GM23248 (cell line): Measurements from ENCODE around the gene AHRR. TPM values are rescaled to one million over a fixed set of nuclear protein-coding genes. Genes with fewer than 3 reads are reported as not detected.

ENCODE experiments used
- DNase-seq: peaks from one replicate; pipeline ENCODE4 v3.0.0-alpha.2; 2015
- H2AFZ ChIP-seq: fragments of 200-600 bp; sonication (generic); 2 replicates; pipeline ENCODE4 v1.6.1; 2016; ENCODE audit warnings: antibody characterized with exemption
- H3F3A ChIP-seq: fragments of 200-600 bp; sonication (generic); 2 replicates; pipeline ENCODE4 v1.6.1; 2016; ENCODE audit warnings: mild to moderate bottlenecking, antibody characterized with exemption, mixed run types; ENCODE audit not compliant: insufficient read depth
- H3K27ac ChIP-seq: fragments of 200-600 bp; sonication (generic); 2 replicates; pipeline ENCODE4 v1.5.1; 2016; ENCODE audit warnings: mild to moderate bottlenecking
- H3K27me3 ChIP-seq: fragments of 200-600 bp; sonication (generic); replicated peaks from 2 replicates; pipeline ENCODE4 v1.6.1; 2016; ENCODE audit warnings: mild to moderate bottlenecking; ENCODE audit not compliant: insufficient read depth
- H3K36me3 ChIP-seq: fragments of 200-600 bp; sonication (generic); 2 replicates; pipeline ENCODE4 v1.6.1; 2016; ENCODE audit warnings: low read depth, mild to moderate bottlenecking
- H3K4me1 ChIP-seq: fragments of 200-600 bp; sonication (generic); 2 replicates; pipeline ENCODE4 v1.6.1; 2016; ENCODE audit warnings: mild to moderate bottlenecking; ENCODE audit not compliant: insufficient read depth
- H3K4me2 ChIP-seq: fragments of 200-600 bp; sonication (generic); one replicate; pipeline ENCODE4 v1.6.1; 2016; ENCODE audit warnings: mild to moderate bottlenecking; ENCODE audit not compliant: unreplicated experiment
- H3K4me3 ChIP-seq: fragments of 200-600 bp; sonication (generic); 2 replicates; pipeline ENCODE4 v1.5.1; 2016; ENCODE audit warnings: mild to moderate bottlenecking
- H3K79me2 ChIP-seq: fragments of 200-600 bp; sonication (generic); 2 replicates; pipeline ENCODE4 v1.6.1; 2016; ENCODE audit warnings: mild to moderate bottlenecking; ENCODE audit not compliant: insufficient read depth
- H3K9ac ChIP-seq: fragments of 200-600 bp; sonication (generic); 2 replicates; pipeline ENCODE4 v1.6.1; 2016; ENCODE audit warnings: mild to moderate bottlenecking
- H3K9me2 ChIP-seq: fragments of 200-600 bp; sonication (generic); 2 replicates; pipeline ENCODE4 v1.6.1; 2016; ENCODE audit warnings: mixed run types, mild to moderate bottlenecking, moderate library complexity; ENCODE audit not compliant: insufficient read depth
- H3K9me3 ChIP-seq: fragments of 200-600 bp; sonication (generic); one replicate; pipeline ENCODE4 v1.6.1; 2017; ENCODE audit warnings: low read depth
- H4K20me1 ChIP-seq: fragments of 200-600 bp; sonication (generic); 2 replicates; pipeline ENCODE4 v1.6.0; 2016; ENCODE audit not compliant: insufficient read depth
- EZH2 ChIP-seq: fragments of 200-600 bp; sonication (generic); IDR thresholded peaks from 2 replicates; pipeline ENCODE4 v1.6.1; 2018; ENCODE audit warnings: antibody characterized with exemption, mild to moderate bottlenecking; ENCODE audit not compliant: insufficient read depth, poor library complexity, severe bottlenecking
- EZH2phosphoT487 ChIP-seq: fragments of 200-600 bp; sonication (generic); IDR thresholded peaks from 2 replicates; pipeline ENCODE4 v1.6.1; 2018; ENCODE audit warnings: antibody characterized with exemption, moderate library complexity, mild to moderate bottlenecking, low read depth; ENCODE audit not compliant: insufficient read depth
- WGBS, 2 experiments: methylation state at CpG; one replicate each; pipeline ENCODE4 v1.1.6; 2015 to 2017; ENCODE audit warnings: low lambda C conversion rate in 2 of 2, low coverage in 1 of 2; ENCODE audit errors: missing lambda C conversion rate in 2 of 2; 5-methylcytosine and 5-hydroxymethylcytosine counted together
- in situ Hi-C: fragments of 300-500 bp; cut with MboI; formaldehyde crosslinking; loops from 2 replicates; pipeline ENCODE4 v1.15.0; 2020
- polyA plus RNA-seq: library from polyadenylated mRNA; unstranded; fragments of >200 nt; fragmentation: Nextera tagmentation; extraction: Ambion mirVana; gene quantifications from 2 replicates; pipeline ENCODE4 v1.2.1, GENCODE V29; 2016
- total RNA-seq: library from RNA; depleted of rRNA; stranded (reverse); fragments of >200 nt; shearing (Covaris generic); gene quantifications from 2 replicates; pipeline ENCODE4 v1.2.3, GENCODE V29; 2014

The AHRR gene
- total and polyA plus RNA-seq, 2 experiments from 2014 or later, result 13.2 to 33.7 TPM

GRCh38 chr5:359301-359897 is 37.9 kb downstream of the AHRR start:
- Histone ChIP-seq H2AFZ (no peak overlapping the region), H3K9me2 (no peaks in the 10 kb centered on the region), H3K79me2 (peaks cover 21% of the 10 kb centered on the region), H3K27ac (no peak overlapping the region), H3K4me1 (no peaks in the 10 kb centered on the region), H4K20me1 (no peaks in the 10 kb centered on the region), H3K4me3 (no peak overlapping the region), H3K36me3 (peaks cover 7% of the 10 kb centered on the region), H3F3A (no peaks in the 10 kb centered on the region), H3K27me3 (no peaks in the 10 kb centered on the region), H3K9ac (no peak overlapping the region), H3K9me3 (no peaks in the 10 kb centered on the region), H3K4me2 (no peak overlapping the region)
- 89 to 96% methylated on average over 14 to 18 of the region's 23 CpGs for WGBS, 2 experiments
- no peak for TF ChIP-seq EZH2phosphoT487
- TF ChIP-seq EZH2, result no peak
- DNase-seq, result no peak
- in situ Hi-C loops, result no loop called here

- 86 to 89% methylated on average over 14 of the region's 14 CpGs for WGBS, 2 experiments
- TF ChIP-seq EZH2phosphoT487, result no peak
- no peak for TF ChIP-seq EZH2
- Histone ChIP-seq H3K27ac (no peak overlapping the region), H3K4me3 (no peak overlapping the region), H3K9ac (no peak overlapping the region), H3K79me2 (peaks cover 25% of the 10 kb centered on the region), H3K9me2 (no peaks in the 10 kb centered on the region), H4K20me1 (no peaks in the 10 kb centered on the region), H3K4me2 (no peak overlapping the region), H2AFZ (no peak overlapping the region), H3K9me3 (no peaks in the 10 kb centered on the region), H3K36me3 (peaks cover 17% of the 10 kb centered on the region), H3K4me1 (no peaks in the 10 kb centered on the region), H3F3A (no peaks in the 10 kb centered on the region), H3K27me3 (no peaks in the 10 kb centered on the region)
- in situ Hi-C loops, result no loop called here
- no peak for DNase-seq
Observed at GRCh38 chr5:360257-361027, 38.9 kb downstream of the AHRR start.

DNA sequence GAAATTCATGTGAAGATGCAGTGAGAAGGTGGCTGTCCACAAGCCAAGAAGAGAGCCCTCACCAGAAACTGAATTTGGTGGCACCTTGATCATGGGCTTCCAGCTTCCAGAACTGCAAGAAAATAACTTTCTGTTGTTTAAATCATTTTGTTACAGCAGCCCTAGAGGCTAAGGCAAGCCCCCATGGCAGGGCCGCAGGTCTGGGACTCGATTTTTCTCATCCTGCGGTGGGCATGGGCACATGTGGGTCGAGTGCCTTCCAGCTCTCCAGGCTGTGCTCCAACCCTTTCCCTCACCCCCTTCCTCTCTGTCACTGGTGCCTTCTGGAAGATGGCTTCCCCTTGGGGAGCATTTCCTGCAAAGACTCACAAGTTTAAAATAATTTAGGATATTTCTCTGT is 40.7 kb downstream of the AHRR start:
- Histone ChIP-seq H3K9ac (no peak overlapping the region), H3K27ac (no peak overlapping the region), H2AFZ (no peak overlapping the region), H3K4me1 (no peaks in the 10 kb centered on the region), H3K4me3 (no peak overlapping the region), H3K79me2 (peaks cover 26% of the 10 kb centered on the region), H3K9me2 (no peaks in the 10 kb centered on the region), H4K20me1 (no peaks in the 10 kb centered on the region), H3K9me3 (no peaks in the 10 kb centered on the region), H3F3A (no peaks in the 10 kb centered on the region), H3K4me2 (no peak overlapping the region), H3K27me3 (no peaks in the 10 kb centered on the region), H3K36me3 (peaks cover 24% of the 10 kb centered on the region)
- WGBS, 2 experiments, result 93 to 97% methylated on average over 4 of the region's 4 CpGs
- TF ChIP-seq EZH2, result no peak
- TF ChIP-seq EZH2phosphoT487, result no peak
- in situ Hi-C loops, result no loop called here
- DNase-seq, result no peak

- Histone ChIP-seq H3K27ac (no peak overlapping the region), H3K9ac (no peak overlapping the region), H3K9me2 (no peaks in the 10 kb centered on the region), H3K4me1 (no peaks in the 10 kb centered on the region), H3K4me3 (no peak overlapping the region), H3K27me3 (no peaks in the 10 kb centered on the region), H3K4me2 (no peak overlapping the region), H3K36me3 (peaks cover 24% of the 10 kb centered on the region), H3K9me3 (no peaks in the 10 kb centered on the region), H4K20me1 (no peaks in the 10 kb centered on the region), H2AFZ (no peak overlapping the region), H3K79me2 (peaks cover 26% of the 10 kb centered on the region), H3F3A (no peaks in the 10 kb centered on the region)
- in situ Hi-C loops, result no loop called here
- DNase-seq, result no peak
- TF ChIP-seq EZH2phosphoT487 (no peak), EZH2 (no peak)
- 90 to 100% methylated on average over 3 of the region's 3 CpGs for WGBS, 2 experiments
Observed at GRCh38 chr5:362978-363765, 41.7 kb downstream of the AHRR start.
